Activated CD4-positive, alpha-beta T cell treated with anti-CD3 and anti-CD28 coated beads, Interleukin-2, amount 50 U/mL, for 16 hours (primary cell): ENCODE data around the gene ZNF609.
A peak's percentile ranks its signal among the peaks of the same experiment; 100 is the strongest.
"Not testable (repeated sequence)": the region's sequence is repeated elsewhere in the genome, so short reads cannot be mapped to it uniquely, and the experiment has no call there.

Source experiments
- DNase-seq: peaks from one replicate; pipeline ENCODE4 v3.0.0-alpha.2; 2020

The ZNF609 gene

GRCh38 chr15:64630396-64631107 lies 170.2 kb downstream of the ZNF609 start:
- no peak for DNase-seq

GRCh38 chr15:64632639-64633038 lies 172.3 kb downstream of the ZNF609 start:
- DNase-seq, result not testable (repeated sequence)

GRCh38 chr15:64633332-64633731 lies 173.0 kb downstream of the ZNF609 start:
- no peak for DNase-seq

- DNase-seq, result peak; percentile 82
Observed at GRCh38 chr15:64634027-64634426, 173.6 kb downstream of the ZNF609 start.

- peak; percentile 84 for DNase-seq
Observed at GRCh38 chr15:64634576-64635498, 174.5 kb downstream of the ZNF609 start.

GRCh38 chr15:64635499-64636495 lies 175.4 kb downstream of the ZNF609 start:
- no peak for DNase-seq

- no peak for DNase-seq
Observed at GRCh38 chr15:64636556-64636955, 176.2 kb downstream of the ZNF609 start.

- no peak for DNase-seq
Observed at GRCh38 chr15:64637412-64637811, 177.0 kb downstream of the ZNF609 start.

- not testable (repeated sequence) for DNase-seq
Observed at GRCh38 chr15:64639744-64640143, 179.4 kb downstream of the ZNF609 start.

- no peak for DNase-seq
Observed at GRCh38 chr15:64640146-64640871, 179.9 kb downstream of the ZNF609 start.

DNA sequence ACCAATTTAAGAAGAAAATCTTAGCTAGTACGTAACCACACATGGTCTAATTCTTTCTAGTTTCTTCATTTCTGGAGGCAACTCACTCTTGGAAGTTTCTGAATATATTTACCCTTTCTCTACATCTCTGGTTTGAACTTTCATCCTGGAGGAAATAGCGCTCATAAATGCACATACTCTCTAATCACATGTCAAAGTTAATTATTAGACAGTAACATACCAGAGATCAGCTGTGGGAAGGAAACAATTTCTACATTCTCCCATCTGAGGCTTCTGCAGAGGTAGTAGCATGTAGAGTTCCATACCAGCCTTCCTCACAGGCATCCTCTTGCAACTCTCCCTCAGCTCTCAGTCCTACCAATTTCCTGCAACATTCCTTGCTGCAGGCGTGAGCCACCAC lies 182.5 kb downstream of the ZNF609 start:
- DNase-seq, result no peak

DNA sequence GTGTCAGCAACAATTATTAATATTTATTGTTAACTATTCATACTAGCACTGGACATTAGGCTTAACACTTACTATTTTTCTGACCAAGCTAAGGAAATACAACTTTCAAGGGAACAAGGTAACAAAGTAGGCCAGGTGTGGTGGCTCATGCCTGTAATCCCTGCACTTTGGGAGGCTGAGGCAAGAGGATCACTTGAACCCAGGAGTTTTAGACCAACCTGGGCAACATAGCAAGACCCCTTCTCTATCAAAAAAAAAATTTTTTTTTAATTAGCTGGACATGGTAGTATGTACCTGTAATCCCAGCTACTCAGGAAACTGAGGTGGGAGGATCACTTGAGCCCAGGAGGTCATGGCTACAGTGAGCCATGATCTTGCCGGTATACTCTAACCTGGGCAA lies 183.3 kb downstream of the ZNF609 start:
- no peak for DNase-seq

- not testable (repeated sequence) for DNase-seq
Observed at GRCh38 chr15:64644811-64645210, 184.4 kb downstream of the ZNF609 start.

GRCh38 chr15:64645995-64646394 lies 185.6 kb downstream of the ZNF609 start:
- DNase-seq, result no peak

DNA sequence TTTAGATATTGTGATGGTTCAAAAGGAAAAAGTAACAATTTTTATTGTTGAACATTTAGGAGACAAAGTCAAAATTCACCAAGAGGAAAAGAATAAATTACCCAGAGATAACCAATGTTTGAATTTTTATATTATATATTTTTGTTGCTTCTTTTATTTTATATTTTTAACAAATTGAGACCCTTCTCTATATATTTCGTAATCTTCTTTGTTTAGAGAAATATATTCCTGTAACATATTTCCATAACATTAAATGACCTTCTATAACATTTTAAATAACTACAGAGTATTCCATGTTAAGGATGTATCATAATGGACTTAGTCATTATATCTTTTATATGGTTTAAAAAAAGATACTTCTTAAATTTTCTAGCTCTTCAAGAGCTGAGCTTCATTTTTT lies 187.0 kb downstream of the ZNF609 start:
- no peak for DNase-seq

- no peak for DNase-seq
Observed at GRCh38 chr15:64650552-64650951, 190.2 kb downstream of the ZNF609 start.

DNA sequence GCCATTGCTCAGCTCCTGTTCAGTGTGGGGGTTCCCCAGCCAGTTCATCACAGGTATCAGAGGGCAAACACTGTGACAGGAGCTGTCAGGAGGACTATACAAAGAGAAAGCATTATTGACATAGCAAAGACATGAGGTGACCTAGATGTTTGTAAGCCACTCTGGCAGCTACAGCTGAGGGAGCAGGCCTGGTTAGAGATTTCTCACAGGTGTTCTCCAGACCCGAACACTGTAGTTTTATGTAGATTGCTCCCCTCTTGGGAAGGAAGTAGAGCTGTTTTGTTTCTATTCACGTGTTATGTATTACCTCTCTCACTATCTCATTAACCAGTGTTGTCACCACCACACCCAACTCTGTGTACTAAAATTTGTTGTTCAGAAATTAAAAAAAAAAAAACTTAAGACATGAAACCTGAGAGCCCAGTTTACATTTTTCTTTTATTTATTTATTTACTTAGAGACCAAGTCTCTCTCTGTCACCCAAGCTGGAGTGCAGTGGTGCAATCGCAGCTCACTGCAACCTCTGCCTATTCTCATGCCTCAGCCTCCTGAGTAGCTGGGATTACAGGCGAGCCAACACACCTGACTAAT lies 191.3 kb downstream of the ZNF609 start:
- no peak for DNase-seq

DNA sequence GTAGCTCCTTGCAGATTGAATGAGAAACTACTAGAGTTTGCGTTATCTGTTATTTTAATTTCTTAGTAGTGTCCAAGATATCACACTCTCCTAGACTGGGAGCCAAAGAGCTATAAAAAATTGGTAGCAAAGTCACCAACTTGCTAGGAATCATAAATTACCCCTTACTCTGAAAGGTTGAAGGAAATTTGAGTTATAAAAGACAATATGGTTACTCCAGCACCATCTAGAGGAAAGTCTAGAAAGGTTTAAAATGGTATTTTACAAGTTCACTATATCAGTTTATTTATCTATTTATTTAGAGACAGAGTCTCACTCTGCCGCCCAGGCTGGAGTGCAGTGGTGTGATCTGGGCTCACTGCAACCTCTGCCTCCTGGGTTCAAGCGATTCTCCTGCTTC lies 193.4 kb downstream of the ZNF609 start:
- no peak for DNase-seq

- DNase-seq, result no peak
Observed at GRCh38 chr15:64656508-64656907, 196.1 kb downstream of the ZNF609 start.

GRCh38 chr15:64665179-64665578 lies 204.8 kb downstream of the ZNF609 start:
- no peak for DNase-seq

DNA sequence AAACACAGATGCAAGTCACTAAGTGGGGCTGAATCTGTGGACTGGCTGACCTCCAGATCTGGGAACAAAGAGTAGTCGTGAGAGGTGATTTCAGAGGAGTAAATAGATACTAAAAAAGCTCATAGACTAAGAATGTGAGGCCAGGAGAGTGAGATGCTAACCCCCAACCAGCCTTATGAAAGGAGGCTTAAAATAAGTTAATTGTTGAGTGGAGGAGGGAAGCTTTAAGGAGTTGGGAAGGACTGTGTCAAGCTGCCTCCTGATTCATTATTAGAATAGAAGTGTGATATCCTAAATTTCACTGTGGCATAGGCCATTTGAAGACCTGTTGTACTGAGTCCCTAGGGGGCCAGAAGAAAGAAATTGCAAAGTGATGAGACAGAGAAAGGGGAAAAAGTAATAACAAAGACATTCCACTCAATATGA lies 207.4 kb downstream of the ZNF609 start:
- DNase-seq, result no peak

DNA sequence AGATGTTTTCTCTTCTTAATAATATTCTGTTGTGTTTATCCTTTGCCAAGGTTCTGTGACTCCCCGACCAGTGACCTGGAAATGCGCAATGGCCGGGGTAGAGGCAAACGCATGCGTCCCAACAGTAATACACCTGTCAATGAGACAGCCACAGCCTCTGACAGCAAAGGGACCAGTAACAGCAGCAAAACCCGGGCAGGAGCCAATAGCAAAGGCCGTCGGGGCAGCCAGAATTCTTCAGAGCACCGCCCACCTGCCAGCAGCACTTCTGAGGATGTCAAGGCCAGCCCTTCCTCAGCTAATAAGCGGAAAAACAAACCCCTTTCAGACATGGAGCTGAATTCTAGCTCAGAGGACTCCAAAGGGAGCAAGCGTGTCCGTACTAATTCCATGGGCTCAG lies 213.5 kb downstream of the ZNF609 start:
- DNase-seq, result no peak
